ENCODE results near the gene DLG1.
"Not testable (repeated sequence)": the region's sequence is repeated elsewhere in the genome, so short reads cannot be mapped to it uniquely, and the experiment has no call there.

DLG1 gene

DNA sequence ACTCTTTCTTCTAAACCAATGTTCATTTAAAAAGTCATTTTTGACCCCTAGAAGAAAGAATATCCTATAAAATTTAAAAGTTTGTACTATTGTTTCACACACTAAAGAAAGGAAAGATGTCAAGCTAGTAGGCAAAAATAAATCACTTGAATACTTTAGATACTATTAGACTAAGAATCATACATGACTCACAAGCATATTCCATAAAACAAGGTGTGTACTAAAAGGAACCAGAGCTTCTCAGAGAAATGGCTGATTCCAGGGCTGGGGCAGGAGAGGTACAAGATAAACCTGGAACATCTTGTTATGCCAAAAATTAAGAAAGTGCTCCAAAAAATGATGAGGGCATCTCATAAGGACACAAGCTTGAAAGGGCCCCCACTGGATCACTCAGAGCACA, 8.7 kb downstream of the DLG1 start:
- DNase-seq (ENCODE audit: low read depth in 2 of 3, low spot score in 2 of 3): no peak

- no peak for DNase-seq (ENCODE audit: low read depth in 2 of 3, low spot score in 2 of 3)
These were observed 11.7 kb downstream of the DLG1 start for GRCh38 chr3:197286678-197287077.

DNA sequence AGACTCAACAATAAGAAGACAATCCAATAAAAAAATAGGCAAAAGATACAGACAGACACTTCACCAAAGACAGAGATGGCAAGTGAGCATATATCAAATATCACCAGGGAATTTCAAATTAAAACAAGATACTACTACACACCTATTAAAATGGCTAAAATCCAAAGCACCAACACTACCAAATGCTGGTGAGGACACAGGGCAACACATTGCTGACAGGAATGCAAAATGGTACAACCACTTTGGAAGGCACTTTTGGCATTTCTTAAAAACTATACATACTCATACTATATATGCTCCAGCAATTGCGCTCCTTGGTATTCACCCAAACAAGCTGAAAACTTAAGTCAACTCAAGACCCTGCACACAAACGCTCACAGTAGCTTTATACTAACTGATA, 12.9 kb downstream of the DLG1 start:
- DNase-seq (ENCODE audit: low read depth in 2 of 3, low spot score in 2 of 3): no peak

- DNase-seq (ENCODE audit: low read depth in 2 of 3, low spot score in 2 of 3): no peak
These were observed 15.4 kb downstream of the DLG1 start for GRCh38 chr3:197283045-197283444.

GRCh38 chr3:197281849-197282248, 16.6 kb downstream of the DLG1 start:
- no peak for DNase-seq (ENCODE audit: low read depth in 2 of 3, low spot score in 2 of 3)

- DNase-seq (ENCODE audit: low read depth in 2 of 3, low spot score in 2 of 3): no peak
These were observed 18.3 kb downstream of the DLG1 start for GRCh38 chr3:197280156-197280555.

DNA sequence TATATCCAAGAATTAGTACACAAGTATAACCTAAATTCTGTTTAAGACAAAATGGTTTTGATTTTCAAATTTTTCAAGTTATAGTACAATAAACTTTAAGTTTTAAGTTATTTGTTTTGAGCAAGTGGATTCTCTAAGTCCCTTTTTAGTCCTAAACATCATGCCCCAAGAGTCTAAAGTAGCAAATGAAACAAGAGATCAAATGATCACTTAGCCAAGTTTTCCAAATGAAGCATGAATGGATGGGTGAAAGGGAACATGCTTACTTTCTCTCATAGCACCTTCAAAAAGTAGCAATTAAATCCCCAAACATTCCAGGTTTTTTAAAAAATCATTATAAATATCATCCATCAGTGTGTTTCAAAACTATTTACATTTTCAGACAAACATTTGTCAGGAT, 19.5 kb downstream of the DLG1 start:
- no peak for DNase-seq (ENCODE audit: low read depth in 2 of 3, low spot score in 2 of 3)

DNA sequence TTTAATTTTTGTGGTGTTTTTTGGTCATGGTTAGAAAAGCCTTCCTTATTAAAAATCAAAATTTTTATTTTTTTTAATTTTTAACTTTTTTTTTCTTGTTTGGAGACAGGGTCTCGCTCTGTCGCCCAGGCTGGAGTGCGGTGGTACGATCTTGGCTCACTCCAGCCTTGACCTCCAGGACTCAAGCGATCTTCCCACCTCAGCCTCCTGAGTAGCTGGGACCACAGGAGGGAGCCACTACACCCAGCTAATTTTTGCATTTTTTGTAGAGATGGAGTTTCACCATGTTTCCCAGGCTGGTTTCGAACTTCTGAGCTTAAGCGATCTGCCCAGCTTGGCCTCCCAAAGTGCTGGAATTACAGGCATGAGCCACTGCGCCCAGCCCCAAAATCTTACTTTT, 21.6 kb downstream of the DLG1 start:
- DNase-seq (ENCODE audit: low read depth in 2 of 3, low spot score in 2 of 3): not testable (repeated sequence)

DNA sequence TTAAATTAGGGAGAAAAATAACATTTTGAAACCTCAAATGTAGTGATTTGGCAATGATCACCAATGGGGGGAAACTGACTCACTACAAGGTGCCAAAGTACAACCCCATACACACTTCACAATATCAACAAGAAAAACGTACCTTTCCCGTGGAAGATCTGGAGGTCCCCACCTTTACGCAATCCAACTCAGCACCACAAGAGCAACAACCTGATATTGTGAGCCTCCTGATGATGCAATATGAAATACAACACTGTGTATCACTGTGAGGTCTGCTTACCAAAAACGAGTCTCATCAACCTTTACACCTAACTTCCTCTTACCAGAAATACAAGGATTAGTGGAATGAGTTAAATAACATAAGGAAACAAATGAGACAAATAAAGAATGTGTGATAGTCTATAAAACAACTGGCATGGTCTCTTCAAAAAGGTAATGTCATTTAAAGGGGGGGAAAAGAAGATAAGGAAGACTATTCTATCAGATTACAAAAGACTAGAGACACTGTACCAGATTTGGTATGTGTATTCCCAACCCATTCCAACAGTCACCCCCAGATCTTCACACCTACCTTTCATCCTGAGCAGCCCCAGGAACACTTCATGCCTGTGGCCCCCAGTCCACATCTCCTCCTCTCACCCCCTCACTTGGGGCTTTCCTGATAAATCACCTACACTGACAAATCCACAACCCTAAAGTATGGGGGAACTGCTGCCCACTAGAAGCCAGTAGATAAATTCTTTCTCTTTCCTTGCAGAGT, 27.7 kb downstream of the DLG1 start:
- DNase-seq (ENCODE audit: low read depth in 2 of 3, low spot score in 2 of 3): no peak

DNA sequence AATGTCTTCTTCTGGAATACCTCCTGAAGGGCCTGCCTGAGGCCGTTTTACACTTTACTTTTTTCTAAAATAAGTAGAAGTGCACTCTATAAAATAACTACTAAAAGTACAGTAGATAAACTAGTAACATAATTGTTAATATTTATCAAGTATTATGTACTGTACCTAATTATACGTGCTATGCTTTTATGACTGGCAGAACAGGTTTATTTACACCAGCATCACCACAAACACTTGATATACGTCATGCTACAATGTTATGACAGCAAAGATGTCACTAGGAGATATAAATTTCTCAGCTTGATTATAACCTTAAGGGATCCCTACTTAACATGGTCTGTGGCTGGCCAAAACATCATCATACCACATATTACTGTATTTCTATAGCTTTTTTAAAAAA, 29.4 kb downstream of the DLG1 start:
- DNase-seq (ENCODE audit: low read depth in 2 of 3, low spot score in 2 of 3): no peak

DNA sequence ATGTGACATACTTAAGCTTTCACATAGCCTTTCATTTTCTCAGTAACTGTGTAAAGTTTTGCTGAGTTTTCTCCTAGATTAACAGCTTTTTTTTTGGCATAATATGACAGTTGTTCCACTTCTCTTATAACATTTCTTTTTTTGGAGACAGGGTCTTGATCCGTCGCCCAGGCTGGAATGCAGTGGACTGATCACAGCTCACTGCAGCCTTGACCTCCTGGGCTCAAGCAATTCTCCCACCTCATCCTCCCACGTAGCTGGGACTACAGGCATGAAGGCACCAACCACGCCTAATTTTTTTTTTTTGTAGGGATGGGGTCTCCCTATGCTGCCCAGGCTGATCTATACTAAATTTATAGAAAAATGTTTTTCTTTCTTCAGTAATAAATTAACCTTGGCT, 30.1 kb downstream of the DLG1 start:
- no peak for DNase-seq (ENCODE audit: low read depth in 2 of 3, low spot score in 2 of 3)

- no peak for DNase-seq (ENCODE audit: low read depth in 2 of 3, low spot score in 2 of 3)
These were observed 32.1 kb downstream of the DLG1 start for GRCh38 chr3:197266331-197266730.

DNA sequence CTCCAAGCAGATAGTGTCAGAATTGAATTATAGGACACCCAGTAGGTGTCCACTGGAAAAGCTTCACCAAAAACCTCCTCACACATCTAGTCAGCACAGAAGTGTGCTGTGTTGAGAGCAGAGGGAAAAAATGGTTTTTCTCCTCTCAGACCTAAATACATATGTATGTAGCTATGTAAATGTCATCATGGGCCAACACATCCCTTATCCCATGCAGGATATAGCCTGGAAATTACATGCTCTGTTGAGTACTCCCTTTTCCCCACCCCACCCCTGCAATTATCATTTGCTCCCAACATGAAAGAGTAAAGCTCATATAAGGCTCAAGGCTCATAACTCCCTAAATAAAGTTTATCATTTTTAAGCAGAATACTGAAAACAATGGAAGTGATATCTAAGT, 35.7 kb downstream of the DLG1 start:
- DNase-seq (ENCODE audit: low read depth in 2 of 3, low spot score in 2 of 3): no peak

DNA sequence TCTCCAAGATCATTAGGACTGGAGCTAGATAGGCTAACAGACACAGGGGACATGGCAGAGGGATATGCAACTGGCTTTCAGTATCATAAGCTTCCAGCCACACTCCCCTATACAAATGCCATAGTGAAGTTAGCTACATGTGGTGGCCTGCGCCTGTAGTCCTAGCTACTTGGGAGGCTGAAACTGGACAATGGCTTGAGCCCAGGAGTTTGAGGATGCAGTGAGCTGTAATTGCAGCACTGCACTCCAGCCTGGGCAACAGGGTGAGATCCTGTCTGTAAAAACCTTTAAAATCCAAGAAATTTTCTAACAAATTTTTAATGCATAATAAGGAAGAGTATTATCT, 37.3 kb downstream of the DLG1 start:
- no peak for DNase-seq (ENCODE audit: low read depth in 2 of 3, low spot score in 2 of 3)

DNA sequence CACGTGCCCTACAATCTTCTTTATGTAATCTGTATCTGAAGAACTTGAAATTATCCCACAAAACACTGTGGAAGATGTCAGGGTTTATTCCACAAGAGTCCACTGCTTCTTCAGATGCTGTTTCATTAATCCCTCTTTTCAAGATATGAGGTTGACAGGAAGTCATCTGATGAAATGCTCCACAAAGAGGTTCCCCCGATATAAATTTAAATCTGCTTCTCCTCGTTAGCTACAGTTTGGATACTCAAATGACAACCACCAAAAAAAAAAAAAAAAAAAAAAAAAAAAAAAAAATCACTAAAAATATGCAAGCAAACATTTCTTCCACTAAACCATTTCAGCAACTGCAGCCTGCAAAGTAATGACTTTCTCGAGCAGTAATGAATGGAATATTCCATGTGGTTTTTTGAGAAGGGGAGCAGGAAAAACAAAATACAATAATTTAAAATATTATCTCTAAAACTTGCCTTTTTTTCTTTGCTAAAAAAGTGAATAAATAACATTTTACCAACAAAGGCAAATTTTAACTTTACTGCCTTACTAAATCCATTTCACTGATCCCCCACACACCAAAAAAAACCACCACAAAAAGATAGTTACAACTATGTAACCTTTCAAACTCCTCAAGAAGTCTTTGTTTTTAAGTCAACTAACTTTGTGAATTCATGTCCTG, 37.8 kb downstream of the DLG1 start:
- no peak for DNase-seq (ENCODE audit: low read depth in 2 of 3, low spot score in 2 of 3)

GRCh38 chr3:197259096-197259495, 39.3 kb downstream of the DLG1 start:
- DNase-seq (ENCODE audit: low read depth in 2 of 3, low spot score in 2 of 3): no peak

GRCh38 chr3:197258168-197258755, 40.1 kb downstream of the DLG1 start:
- DNase-seq (ENCODE audit: low read depth in 2 of 3, low spot score in 2 of 3): no peak

DNA sequence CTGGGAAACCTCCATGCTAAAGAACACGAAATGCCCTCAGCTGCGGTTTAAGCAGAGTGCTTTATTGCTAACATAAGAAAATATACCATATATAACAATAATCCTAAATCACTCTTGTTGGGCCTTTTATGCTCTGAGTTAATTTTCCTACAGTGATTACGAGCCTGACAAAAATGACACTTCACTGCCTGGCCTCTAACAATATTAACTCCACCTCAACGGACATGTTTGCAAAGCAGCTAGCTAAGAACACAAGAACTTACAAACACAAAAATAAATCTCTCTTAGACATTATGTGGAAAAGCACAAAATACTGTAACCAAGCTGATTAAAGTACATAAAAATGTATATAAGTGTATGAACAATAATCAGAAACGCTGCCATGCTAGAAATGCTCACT, 40.7 kb downstream of the DLG1 start:
- no peak for DNase-seq (ENCODE audit: low read depth in 2 of 3, low spot score in 2 of 3)

- DNase-seq (ENCODE audit: low read depth in 2 of 3, low spot score in 2 of 3): no peak
These were observed 41.5 kb downstream of the DLG1 start for GRCh38 chr3:197256836-197257444.

- no peak for DNase-seq (ENCODE audit: low read depth in 2 of 3, low spot score in 2 of 3)
These were observed 42.3 kb downstream of the DLG1 start for GRCh38 chr3:197256104-197256503.

DNA sequence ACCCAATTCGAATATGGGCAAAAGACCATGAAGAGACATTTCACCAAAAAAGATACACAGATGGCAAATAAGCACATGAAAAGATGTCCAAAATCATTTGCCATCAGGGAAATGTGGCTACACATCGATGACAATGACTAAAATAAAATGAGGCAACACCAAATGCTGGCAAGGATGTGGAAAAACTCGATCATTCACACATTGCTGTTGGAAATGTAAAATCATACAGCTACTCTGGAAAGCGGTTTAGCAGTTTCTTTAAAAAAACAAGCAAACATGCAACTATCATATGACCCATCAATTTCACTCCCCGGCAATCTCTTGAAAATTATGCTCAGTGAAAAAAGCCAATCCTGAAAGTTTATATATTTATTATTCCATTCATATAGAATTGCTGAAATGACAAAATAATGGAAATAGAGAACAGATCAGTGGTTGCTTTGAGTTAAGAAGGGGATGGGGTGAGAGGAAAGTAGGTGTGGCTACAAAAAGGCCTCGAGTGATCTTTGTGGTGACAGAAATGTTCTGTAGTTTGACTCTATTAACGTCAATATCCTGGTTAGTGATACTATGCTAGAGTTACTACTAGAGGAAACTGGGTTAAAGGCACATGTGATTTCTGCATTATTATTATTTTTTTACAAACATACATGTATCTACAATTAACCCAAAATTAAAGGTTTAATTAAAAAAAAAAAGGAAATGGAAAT, 45.0 kb downstream of the DLG1 start:
- DNase-seq (ENCODE audit: low read depth in 2 of 3, low spot score in 2 of 3): no peak

DNA sequence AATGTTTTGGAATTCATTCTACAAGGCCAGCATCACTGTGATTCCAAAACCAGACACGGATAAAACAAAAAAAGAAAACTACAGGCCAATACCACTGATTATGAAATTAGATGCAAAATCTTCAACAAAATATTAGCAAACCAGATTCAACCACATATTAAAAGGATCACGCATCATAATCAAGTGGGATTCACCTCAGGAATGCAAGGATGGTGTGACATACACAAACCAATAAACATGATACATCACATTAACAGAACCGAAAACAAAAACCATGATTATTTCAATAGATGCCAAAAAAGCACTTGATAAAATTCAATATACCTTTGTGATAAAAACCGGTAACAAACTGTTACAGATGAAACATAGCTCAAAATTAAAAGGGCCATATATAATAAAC, 48.9 kb downstream of the DLG1 start:
- DNase-seq (ENCODE audit: low read depth in 2 of 3, low spot score in 2 of 3): no peak
